Cardiac fibroblast (primary cell): ENCODE measurements around the gene CLNS1A.

Source experiments
- DNase-seq, 2 donors: peaks; one replicate each; pipeline versions ENCODE4 v3.0.0 to v3.0.0-alpha.2; 2010; ENCODE audit warnings: low read depth in 2 of 2
- H3K4me3 ChIP-seq, 2 donors: replicated peaks in 1 of 2; 1 replicate in 1 of 2; 2 replicates in 1 of 2; pipeline ENCODE4 v1.5.1; 2011; ENCODE audit warnings: low read depth in 2 of 2, low read length in 2 of 2, mild to moderate bottlenecking in 2 of 2, moderate library complexity in 1 of 2
- CTCF ChIP-seq: IDR thresholded peaks from one replicate; pipeline ENCODE4 v1.5.1; 2011; ENCODE audit warnings: low read depth, mild to moderate bottlenecking, low read length, inconsistent platforms

Gene CLNS1A, protein sequence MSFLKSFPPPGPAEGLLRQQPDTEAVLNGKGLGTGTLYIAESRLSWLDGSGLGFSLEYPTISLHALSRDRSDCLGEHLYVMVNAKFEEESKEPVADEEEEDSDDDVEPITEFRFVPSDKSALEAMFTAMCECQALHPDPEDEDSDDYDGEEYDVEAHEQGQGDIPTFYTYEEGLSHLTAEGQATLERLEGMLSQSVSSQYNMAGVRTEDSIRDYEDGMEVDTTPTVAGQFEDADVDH

DNA sequence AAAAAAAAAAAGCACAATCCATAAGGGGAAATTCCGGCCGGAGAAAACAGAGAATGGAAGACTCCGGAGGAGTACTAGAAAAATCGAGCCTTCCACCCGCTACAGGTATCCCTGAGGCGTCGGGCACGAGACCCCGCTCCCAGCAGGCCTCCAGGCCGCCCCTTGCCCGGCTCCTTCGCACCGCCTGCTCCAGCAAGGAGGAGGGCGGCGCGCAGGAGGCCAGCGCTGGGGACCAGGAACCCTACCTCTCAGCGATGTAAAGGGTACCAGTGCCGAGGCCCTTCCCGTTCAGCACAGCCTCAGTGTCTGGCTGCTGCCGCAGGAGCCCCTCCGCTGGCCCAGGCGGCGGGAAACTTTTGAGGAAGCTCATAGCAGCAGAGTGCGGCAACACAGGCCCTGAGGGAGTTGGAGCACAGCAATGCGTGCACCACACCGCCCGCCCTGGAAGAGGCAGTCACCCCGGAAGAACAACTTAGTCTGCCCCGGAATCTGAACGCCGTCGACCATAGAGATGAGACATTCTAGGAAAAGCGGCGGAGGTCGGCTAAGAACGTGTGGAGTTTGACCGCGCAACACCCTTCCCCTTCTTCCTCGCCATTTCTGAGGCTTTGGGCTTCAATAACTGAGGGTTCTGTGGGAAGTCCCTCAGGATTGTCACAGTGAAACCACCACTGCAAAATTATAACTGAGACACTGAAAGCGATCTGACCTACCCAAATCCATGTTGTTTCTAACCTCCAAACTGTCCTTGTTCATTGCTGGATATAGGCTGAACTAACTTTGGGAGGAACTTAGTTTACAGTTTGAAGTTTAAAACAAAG is at the start of gene CLNS1A:
TSS of gene CLNS1A (minus strand) at position 450 of the 821 bp plus-strand sequence. CDS start at position 370, 80 bp downstream.
- peak within 1 kb of the TSS; percentile 82 to 96 for H3K4me3 ChIP-seq

GRCh38 chr11:77687088-77687487 is 49.5 kb upstream of the CLNS1A start:
- TF ChIP-seq CTCF: no peak
- DNase-seq: no peak
- no peak overlapping the region for H3K4me3 ChIP-seq

More for the DNA sequence above, at the start of gene CLNS1A:
- DNase-seq: peak; percentile 92
- no peak for TF ChIP-seq CTCF

DNA sequence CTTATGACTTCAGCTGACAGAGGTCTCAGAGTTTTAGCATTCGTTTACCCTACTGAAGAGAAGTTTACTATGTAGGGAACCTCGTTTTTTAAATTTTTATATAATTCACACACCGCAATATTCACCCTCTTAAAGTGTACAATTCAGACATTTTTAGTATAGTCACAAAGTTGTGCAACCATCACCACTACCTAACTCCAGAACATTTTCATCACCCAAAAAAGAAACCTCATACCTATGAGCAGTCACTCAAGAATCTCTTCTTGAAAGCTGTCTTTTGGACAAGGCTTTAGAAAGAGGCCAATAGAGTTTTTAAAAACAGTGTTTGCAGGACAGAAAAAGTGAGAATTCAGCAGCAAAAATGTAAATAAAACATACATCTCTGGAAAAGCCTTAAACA is 39.5 kb upstream of the CLNS1A start:
- DNase-seq: peak in 1 of 2 donors; percentile 41
- H3K4me3 ChIP-seq: no peak overlapping the region
- no peak for TF ChIP-seq CTCF

DNA sequence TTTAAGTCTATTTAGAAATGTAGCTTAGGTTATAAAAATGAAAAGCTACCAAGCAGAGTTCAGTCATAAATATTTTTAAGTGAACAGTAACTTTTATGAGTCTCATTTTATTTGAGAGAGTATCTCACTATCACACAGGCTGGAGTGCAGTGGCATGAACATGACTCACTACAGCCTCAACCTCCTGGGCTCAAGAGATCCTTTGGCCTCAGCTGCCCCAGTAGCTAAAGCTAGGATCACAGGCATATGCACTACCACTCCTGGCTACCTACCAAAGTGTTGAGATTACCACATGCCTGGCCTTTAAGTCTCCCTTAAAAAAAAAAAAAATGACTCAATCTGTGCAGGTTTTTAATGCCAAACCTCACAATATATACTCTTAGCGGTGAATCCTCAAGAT is 34.7 kb upstream of the CLNS1A start:
- DNase-seq: peak; percentile 94 to 96
- no peak overlapping the region for H3K4me3 ChIP-seq
- no peak for TF ChIP-seq CTCF

DNA sequence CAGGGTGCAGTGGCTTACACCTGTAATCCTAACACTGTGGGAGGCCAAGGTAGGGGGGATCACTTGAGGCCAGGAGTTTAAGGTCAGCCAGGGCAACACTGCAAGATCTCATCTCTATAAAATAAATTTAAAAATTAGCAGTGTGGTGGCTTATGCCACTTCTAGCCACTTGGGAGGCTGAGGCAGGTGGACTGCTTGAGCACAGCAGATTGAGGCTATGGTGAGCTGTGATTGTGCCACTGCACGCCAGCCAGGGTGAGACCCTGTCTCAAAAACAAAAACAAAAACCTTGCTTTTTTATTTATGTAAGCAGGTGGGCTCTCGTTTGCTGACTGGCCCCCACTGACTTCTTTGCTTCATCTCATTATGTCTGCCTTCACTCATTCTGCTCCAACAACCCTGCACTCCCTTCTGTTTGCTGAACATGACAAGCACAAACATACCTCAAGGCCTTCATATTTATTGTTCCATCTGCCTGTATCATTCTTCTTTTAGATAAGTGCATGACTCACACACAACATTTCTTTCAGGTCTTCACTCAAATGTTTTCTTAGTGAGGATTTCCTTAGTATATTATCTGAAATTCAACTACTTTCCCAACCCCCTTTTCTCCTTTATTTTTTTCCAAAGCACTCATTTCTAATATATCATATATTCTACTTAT is 32.4 kb upstream of the CLNS1A start:
- TF ChIP-seq CTCF: no peak
- peak; percentile 11 to 39 for DNase-seq
- H3K4me3 ChIP-seq: no peak overlapping the region

- no peak overlapping the region for H3K4me3 ChIP-seq
- peak in 1 of 2 donors; percentile 27 for DNase-seq
- no peak for TF ChIP-seq CTCF
These were observed 31.2 kb upstream of the CLNS1A start for GRCh38 chr11:77668760-77669159.
